Glutamatergic neuron (in vitro differentiated cells): ENCODE measurements around the gene DLG2. TPM values are rescaled to one million over a fixed set of nuclear protein-coding genes. Genes with fewer than 3 reads are reported as not detected.

Experiments
- DNase-seq: peaks from one replicate; pipeline ENCODE4 v3.0.0; 2022
- H3K27ac Mint-ChIP-seq: one replicate; pipeline ENCODE4 v1.8.0; 2020; ENCODE audit warnings: mild to moderate bottlenecking, mixed read lengths, inconsistent platforms; ENCODE audit not compliant: unreplicated experiment
- H3K27me3 Mint-ChIP-seq: one replicate; pipeline ENCODE4 v1.8.0; 2020; ENCODE audit warnings: mild to moderate bottlenecking, moderate library complexity, mixed read lengths, inconsistent platforms; ENCODE audit not compliant: unreplicated experiment
- H3K36me3 Mint-ChIP-seq: one replicate; pipeline ENCODE4 v1.8.0; 2020; ENCODE audit warnings: mild to moderate bottlenecking, mixed read lengths, inconsistent platforms; ENCODE audit not compliant: unreplicated experiment
- H3K4me1 Mint-ChIP-seq: one replicate; pipeline ENCODE4 v1.8.0; 2020; ENCODE audit warnings: mild to moderate bottlenecking, low read depth, mixed read lengths, inconsistent platforms; ENCODE audit not compliant: unreplicated experiment
- H3K4me3 Mint-ChIP-seq: one replicate; pipeline ENCODE4 v1.8.0; 2020; ENCODE audit warnings: mild to moderate bottlenecking, mixed read lengths, inconsistent platforms; ENCODE audit not compliant: unreplicated experiment
- H3K9me3 Mint-ChIP-seq: one replicate; pipeline ENCODE4 v1.8.0; 2020; ENCODE audit warnings: mild to moderate bottlenecking, moderate library complexity, mixed read lengths, inconsistent platforms; ENCODE audit not compliant: unreplicated experiment
- total RNA-seq: library from RNA; stranded (reverse); fragmentation: NEBNext Ultra II Directional; extraction: Animal tissue kit (Norgen Biotek cat#: 25700); gene quantifications from one replicate; pipeline ENCODE4 v1.2.1, GENCODE V29; 2021; ENCODE audit not compliant: unreplicated experiment
- TF ChIP-seq, protein P1 (sequence below): fragments of 200-600 bp; sonication (generic); IDR thresholded peaks from one replicate; pipeline ENCODE4 v1.5.0; 2021; ENCODE audit not compliant: partially characterized antibody, unreplicated experiment

DLG2 gene
- total RNA-seq, 1 donor from 2014 or later = 2.9 TPM

DNA sequence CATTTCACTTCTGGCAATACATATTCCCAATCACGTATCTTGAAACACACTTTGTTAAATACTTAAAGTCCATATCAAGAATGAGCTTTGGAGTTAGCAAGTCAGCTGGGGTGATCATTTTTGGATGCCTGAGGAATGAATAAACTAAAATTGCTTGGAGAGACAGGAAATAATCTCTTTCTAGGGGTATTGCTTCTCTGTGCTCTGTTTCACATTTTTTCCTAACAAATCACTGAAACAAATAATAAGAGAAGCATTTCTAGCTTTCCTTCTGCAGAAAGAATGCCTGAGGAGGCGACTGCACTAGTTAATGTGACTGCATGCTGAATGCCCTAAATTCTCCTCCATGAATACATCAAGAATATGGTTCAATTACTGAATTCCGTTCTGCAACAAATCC, 1799.6 kb downstream of the DLG2 start:
- TF ChIP-seq, protein P1, sequence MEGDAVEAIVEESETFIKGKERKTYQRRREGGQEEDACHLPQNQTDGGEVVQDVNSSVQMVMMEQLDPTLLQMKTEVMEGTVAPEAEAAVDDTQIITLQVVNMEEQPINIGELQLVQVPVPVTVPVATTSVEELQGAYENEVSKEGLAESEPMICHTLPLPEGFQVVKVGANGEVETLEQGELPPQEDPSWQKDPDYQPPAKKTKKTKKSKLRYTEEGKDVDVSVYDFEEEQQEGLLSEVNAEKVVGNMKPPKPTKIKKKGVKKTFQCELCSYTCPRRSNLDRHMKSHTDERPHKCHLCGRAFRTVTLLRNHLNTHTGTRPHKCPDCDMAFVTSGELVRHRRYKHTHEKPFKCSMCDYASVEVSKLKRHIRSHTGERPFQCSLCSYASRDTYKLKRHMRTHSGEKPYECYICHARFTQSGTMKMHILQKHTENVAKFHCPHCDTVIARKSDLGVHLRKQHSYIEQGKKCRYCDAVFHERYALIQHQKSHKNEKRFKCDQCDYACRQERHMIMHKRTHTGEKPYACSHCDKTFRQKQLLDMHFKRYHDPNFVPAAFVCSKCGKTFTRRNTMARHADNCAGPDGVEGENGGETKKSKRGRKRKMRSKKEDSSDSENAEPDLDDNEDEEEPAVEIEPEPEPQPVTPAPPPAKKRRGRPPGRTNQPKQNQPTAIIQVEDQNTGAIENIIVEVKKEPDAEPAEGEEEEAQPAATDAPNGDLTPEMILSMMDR = no peak
- H3K27me3 Mint-ChIP-seq = peaks cover 1% of the 10 kb centered on the region
- no peaks in the 10 kb centered on the region for H3K36me3 Mint-ChIP-seq
- H3K9me3 Mint-ChIP-seq = no peaks in the 10 kb centered on the region
- H3K27ac Mint-ChIP-seq = no peak overlapping the region
- no peak for DNase-seq
- H3K4me3 Mint-ChIP-seq = no peak overlapping the region
- no peaks in the 10 kb centered on the region for H3K4me1 Mint-ChIP-seq

GRCh38 chr11:83826078-83826477, 1801.1 kb downstream of the DLG2 start:
- H3K4me3 Mint-ChIP-seq = no peak overlapping the region
- TF ChIP-seq, protein P1 = no peak
- H3K4me1 Mint-ChIP-seq = no peaks in the 10 kb centered on the region
- H3K36me3 Mint-ChIP-seq = no peaks in the 10 kb centered on the region
- DNase-seq = no peak
- H3K9me3 Mint-ChIP-seq = no peaks in the 10 kb centered on the region
- peaks cover 1% of the 10 kb centered on the region for H3K27me3 Mint-ChIP-seq
- no peak overlapping the region for H3K27ac Mint-ChIP-seq

- no peaks in the 10 kb centered on the region for H3K4me1 Mint-ChIP-seq
- no peak overlapping the region for H3K27ac Mint-ChIP-seq
- H3K9me3 Mint-ChIP-seq = no peaks in the 10 kb centered on the region
- H3K27me3 Mint-ChIP-seq = no peaks in the 10 kb centered on the region
- H3K4me3 Mint-ChIP-seq = no peak overlapping the region
- TF ChIP-seq, protein P1 = no peak
- no peaks in the 10 kb centered on the region for H3K36me3 Mint-ChIP-seq
- no peak for DNase-seq
These were observed 1803.6 kb downstream of the DLG2 start for GRCh38 chr11:83823461-83824025.

DNA sequence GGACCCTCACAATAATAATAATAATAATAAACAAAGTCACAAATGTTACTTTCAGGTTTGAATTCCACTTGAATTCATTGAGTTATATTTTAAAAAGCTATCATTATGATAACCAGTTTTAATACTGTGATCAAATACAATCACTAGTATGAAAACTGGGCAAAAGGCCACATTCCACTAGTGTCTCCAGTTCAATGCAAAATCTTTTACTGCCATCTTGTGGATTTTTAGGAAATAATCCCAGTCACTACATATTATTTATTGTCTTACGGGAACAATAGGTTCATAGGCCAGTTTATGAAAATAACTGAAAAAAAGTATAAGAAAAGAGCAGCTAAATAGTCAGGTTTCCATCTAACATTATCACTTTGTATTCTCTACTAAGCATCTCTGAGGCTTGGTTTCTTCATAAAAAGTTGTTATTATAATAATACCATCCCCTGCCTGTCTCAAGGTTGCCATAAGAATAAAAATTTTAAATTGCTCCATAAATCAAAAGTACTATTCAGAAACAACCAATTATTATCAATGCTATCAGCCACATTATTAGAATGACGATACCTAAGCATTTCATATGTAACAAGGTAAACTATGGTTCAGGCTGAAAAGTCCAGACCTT, 1807.1 kb downstream of the DLG2 start:
- Mint-ChIP-seq H3K4me1 (no peaks in the 10 kb centered on the region), H3K27ac (no peak overlapping the region), H3K27me3 (no peaks in the 10 kb centered on the region), H3K36me3 (no peaks in the 10 kb centered on the region), H3K9me3 (peaks cover 2% of the 10 kb centered on the region), H3K4me3 (no peak overlapping the region)
- TF ChIP-seq, protein P1 = peak; percentile 63
- DNase-seq = no peak

DNA sequence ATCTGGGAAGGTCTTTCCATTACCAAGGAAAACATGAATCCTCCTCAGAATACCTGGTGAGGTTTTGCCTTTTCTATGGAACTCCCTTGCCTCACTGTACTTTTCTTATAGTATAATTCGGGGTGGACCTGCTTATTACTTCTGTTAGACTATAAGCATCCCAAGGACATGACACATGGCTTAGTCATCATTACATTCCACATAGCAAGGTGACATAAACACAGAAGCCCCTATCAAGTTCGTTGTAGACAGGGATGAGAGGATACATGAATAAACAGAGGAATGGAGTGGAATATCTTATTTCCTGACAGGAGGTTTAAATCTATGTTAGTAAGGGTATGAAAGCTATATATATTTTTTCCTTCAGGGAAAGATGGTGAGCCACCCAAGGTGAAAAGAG, 1808.8 kb downstream of the DLG2 start:
- no peak for DNase-seq
- Mint-ChIP-seq H3K27ac (no peak overlapping the region), H3K27me3 (no peaks in the 10 kb centered on the region), H3K36me3 (no peaks in the 10 kb centered on the region), H3K4me3 (no peak overlapping the region), H3K9me3 (peaks cover 2% of the 10 kb centered on the region), H3K4me1 (no peaks in the 10 kb centered on the region)
- TF ChIP-seq, protein P1 = no peak
